ENCODE results near the gene RASSF4. TPM values are rescaled to one million over a fixed set of nuclear protein-coding genes. Genes with fewer than 3 reads are reported as not detected.
A peak's percentile ranks its signal among the peaks of the same experiment; 100 is the strongest.

RASSF4 gene
- total and polyA plus RNA-seq, 11 donors = 48.3 to 125 (median 78.9) TPM

GRCh38 chr10:44965651-44966097 is 6.1 kb downstream of the RASSF4 start:
- Histone ChIP-seq H3K27me3 (no peaks in the 10 kb centered on the region), H3K4me1 (peaks cover 23 to 97% (median 88%) of the 10 kb centered on the region in 12 donors), H3K27ac (peak overlapping the region; percentile 83 to 98 (median 94)), H3K4me3 (no peak overlapping the region), H3K9me3 (no peaks in the 10 kb centered on the region), H3K36me3 (peaks cover 0 to 16% (median 6%) of the 10 kb centered on the region in 9 donors)
- TF ChIP-seq POLR2A (IDR thresholded peaks at IDR 0.05) (no peak), CTCF (IDR thresholded peaks at IDR 0.05) (peak in 6 of 12 donors; percentile 15 to 38 (median 26))
- WGBS, 4 donors = 54 to 60% (median 58%) methylated on average over 6 of the region's 6 CpGs
- ATAC-seq = peak in 3 of 4 donors; percentile 34 to 42 (median 39)
- intact Hi-C loops (cut with DNase I) = no loop called here
- DNase-seq = peak in 2 of 5 donors; percentile 37 to 74

- Histone ChIP-seq H3K36me3 (peaks cover 0 to 22% (median 12%) of the 10 kb centered on the region in 9 donors), H3K9me3 (no peaks in the 10 kb centered on the region), H3K27ac (peak overlapping the region in 11 of 12 donors; percentile 83 to 98 (median 95)), H3K27me3 (no peaks in the 10 kb centered on the region), H3K4me3 (no peak overlapping the region), H3K4me1 (peaks cover 23 to 96% (median 84%) of the 10 kb centered on the region in 12 donors)
- TF ChIP-seq POLR2A (IDR thresholded peaks at IDR 0.05) = no peak
- no peak for TF ChIP-seq CTCF (IDR thresholded peaks at IDR 0.05)
- peak in 1 of 5 donors; percentile 13 for DNase-seq
- 68 to 72% (median 68%) methylated on average over 8 of the region's 8 CpGs for WGBS, 4 donors
- intact Hi-C loops (cut with DNase I) = no loop called here
- no peak for ATAC-seq
Measured at GRCh38 chr10:44966129-44966815, 6.7 kb downstream of the RASSF4 start.

- Histone ChIP-seq H3K27ac (peak overlapping the region; percentile 49 to 98 (median 94)), H3K36me3 (peaks cover 0 to 29% (median 19%) of the 10 kb centered on the region in 9 donors), H3K4me1 (peaks cover 23 to 93% (median 80%) of the 10 kb centered on the region in 12 donors), H3K9me3 (no peaks in the 10 kb centered on the region), H3K4me3 (no peak overlapping the region), H3K27me3 (no peaks in the 10 kb centered on the region)
- intact Hi-C loops (cut with DNase I) = no loop called here
- no peak for ATAC-seq
- TF ChIP-seq POLR2A (IDR thresholded peaks at IDR 0.05) (no peak), CTCF (IDR thresholded peaks at IDR 0.05) (peak in 7 of 12 donors; percentile 21 to 45 (median 27))
- 61 to 69% (median 64%) methylated on average over 8 of the region's 8 CpGs for WGBS, 4 donors
- peak in 1 of 5 donors; percentile 13 for DNase-seq
Measured at GRCh38 chr10:44966816-44967509, 7.4 kb downstream of the RASSF4 start.

GRCh38 chr10:44967616-44968015 is 8.0 kb downstream of the RASSF4 start:
- Histone ChIP-seq H3K4me3 (peak overlapping the region in 4 of 12 donors; percentile 4 to 31 (median 14)), H3K27me3 (no peaks in the 10 kb centered on the region), H3K9me3 (no peaks in the 10 kb centered on the region), H3K36me3 (peaks cover 0 to 35% (median 25%) of the 10 kb centered on the region in 9 donors), H3K4me1 (peaks cover 23 to 92% (median 74%) of the 10 kb centered on the region in 12 donors), H3K27ac (peak overlapping the region; percentile 49 to 98 (median 87))
- peak in 1 of 5 donors; percentile 35 for DNase-seq
- 67 to 74% (median 70%) methylated on average over 4 of the region's 4 CpGs for WGBS, 4 donors
- no peak for ATAC-seq
- TF ChIP-seq CTCF (IDR thresholded peaks at IDR 0.05) = no peak
- no peak for TF ChIP-seq POLR2A (IDR thresholded peaks at IDR 0.05)
- intact Hi-C loops (cut with DNase I) = no loop called here

Data from heart left ventricle (tissue), 16 donors.